Central memory CD8-positive, alpha-beta T cell (primary cell): Measurements from ENCODE around the gene PROZ.

Experiments
- ATAC-seq: fragments of 150-1000 bp; cut with Tn5 transposase; replicated peaks from 2 replicates; pipeline ENCODE4 v1.10.0; 2022; ENCODE audit warnings: mild to moderate bottlenecking, moderate FRiP score, moderate number of reproducible peaks; ENCODE audit not compliant: poor library complexity, severe bottlenecking; ENCODE audit errors: extremely low read depth
- DNase-seq, 2 donors: peaks; one replicate each; pipeline ENCODE4 v3.0.0; 2021; ENCODE audit warnings: low spot score in 2 of 2
- H3K27ac Mint-ChIP-seq: one replicate; pipeline ENCODE4 v1.8.0; 2022; ENCODE audit warnings: low read depth, mild to moderate bottlenecking, moderate library complexity, mixed read lengths
- H3K27me3 Mint-ChIP-seq: one replicate; pipeline ENCODE4 v1.8.0; 2022; ENCODE audit warnings: mixed read lengths
- H3K36me3 Mint-ChIP-seq: one replicate; pipeline ENCODE4 v1.8.0; 2022; ENCODE audit warnings: mild to moderate bottlenecking, moderate library complexity, mixed read lengths; ENCODE audit not compliant: insufficient read depth
- H3K4me1 Mint-ChIP-seq: one replicate; pipeline ENCODE4 v1.8.0; 2022; ENCODE audit warnings: mixed read lengths
- H3K4me3 Mint-ChIP-seq: one replicate; pipeline ENCODE4 v1.8.0; 2022; ENCODE audit warnings: mild to moderate bottlenecking, moderate library complexity, mixed read lengths
- H3K9me3 Mint-ChIP-seq: one replicate; pipeline ENCODE4 v1.8.0; 2022; ENCODE audit warnings: mixed read lengths

Gene PROZ

GRCh38 chr13:113123226-113124201, 34.9 kb upstream of the PROZ start:
- no peak overlapping the region for H3K4me3 Mint-ChIP-seq
- no peaks in the 10 kb centered on the region for H3K9me3 Mint-ChIP-seq
- DNase-seq (no peak), ATAC-seq (no peak)
- peaks cover 44% of the 10 kb centered on the region for H3K27me3 Mint-ChIP-seq
- H3K4me1 Mint-ChIP-seq = peaks cover 11% of the 10 kb centered on the region
- H3K36me3 Mint-ChIP-seq = peaks cover 1% of the 10 kb centered on the region
- no peak overlapping the region for H3K27ac Mint-ChIP-seq

GRCh38 chr13:113124211-113124970, 34.1 kb upstream of the PROZ start:
- Mint-ChIP-seq H3K4me1 (peaks cover 11% of the 10 kb centered on the region), H3K9me3 (no peaks in the 10 kb centered on the region), H3K27ac (no peak overlapping the region), H3K36me3 (peaks cover 1% of the 10 kb centered on the region), H3K4me3 (no peak overlapping the region), H3K27me3 (peaks cover 44% of the 10 kb centered on the region)
- ATAC-seq (no peak), DNase-seq (no peak)

DNA sequence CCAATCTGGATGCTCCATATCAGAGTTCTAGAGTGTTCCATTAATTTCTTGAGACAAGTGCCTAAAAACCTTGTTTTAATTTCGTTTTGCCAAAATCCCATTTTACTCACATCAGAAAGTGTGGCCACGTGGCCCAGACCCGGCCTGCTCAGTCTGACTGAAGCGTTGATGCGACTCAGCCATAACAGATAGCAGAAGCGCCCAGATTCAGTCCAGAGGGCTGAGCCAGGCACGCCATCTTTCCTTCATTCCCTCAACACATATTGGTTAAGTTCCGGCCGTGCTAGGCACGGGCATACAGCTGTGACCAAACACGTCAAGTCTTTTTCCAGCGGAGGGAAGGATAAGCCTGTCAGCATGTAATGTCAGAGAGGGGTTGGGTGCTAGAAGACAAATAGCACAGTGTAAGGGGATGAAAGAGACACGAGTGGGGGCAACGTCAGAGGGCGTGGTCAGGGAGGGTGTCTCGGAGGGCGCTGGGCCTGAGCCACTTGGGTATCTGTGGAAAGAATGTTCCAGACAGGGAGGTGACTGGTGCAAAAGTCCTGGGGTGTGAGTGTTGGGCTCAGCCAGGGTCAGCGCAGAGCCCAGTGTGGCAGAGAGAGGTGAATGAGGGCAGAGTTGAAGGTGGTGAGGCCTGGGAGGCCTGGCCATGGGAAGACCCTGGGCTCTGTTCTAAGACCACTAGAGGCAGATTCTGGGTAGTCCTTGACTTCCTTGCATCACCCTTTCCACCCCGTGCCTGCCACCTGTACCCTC, 32.8 kb upstream of the PROZ start:
- Mint-ChIP-seq H3K9me3 (no peaks in the 10 kb centered on the region), H3K36me3 (peaks cover 1% of the 10 kb centered on the region), H3K4me3 (no peak overlapping the region), H3K27ac (no peak overlapping the region), H3K4me1 (peaks cover 11% of the 10 kb centered on the region), H3K27me3 (peaks cover 44% of the 10 kb centered on the region)
- ATAC-seq = no peak
- DNase-seq = no peak

- H3K4me3 Mint-ChIP-seq = no peak overlapping the region
- peaks cover 11% of the 10 kb centered on the region for H3K4me1 Mint-ChIP-seq
- H3K27ac Mint-ChIP-seq = peak overlapping the region; percentile 2
- no peak for ATAC-seq
- DNase-seq = no peak
- H3K36me3 Mint-ChIP-seq = peaks cover 1% of the 10 kb centered on the region
- peaks cover 36% of the 10 kb centered on the region for H3K27me3 Mint-ChIP-seq
- no peaks in the 10 kb centered on the region for H3K9me3 Mint-ChIP-seq
These were observed 31.9 kb upstream of the PROZ start for GRCh38 chr13:113126265-113127150.

DNA sequence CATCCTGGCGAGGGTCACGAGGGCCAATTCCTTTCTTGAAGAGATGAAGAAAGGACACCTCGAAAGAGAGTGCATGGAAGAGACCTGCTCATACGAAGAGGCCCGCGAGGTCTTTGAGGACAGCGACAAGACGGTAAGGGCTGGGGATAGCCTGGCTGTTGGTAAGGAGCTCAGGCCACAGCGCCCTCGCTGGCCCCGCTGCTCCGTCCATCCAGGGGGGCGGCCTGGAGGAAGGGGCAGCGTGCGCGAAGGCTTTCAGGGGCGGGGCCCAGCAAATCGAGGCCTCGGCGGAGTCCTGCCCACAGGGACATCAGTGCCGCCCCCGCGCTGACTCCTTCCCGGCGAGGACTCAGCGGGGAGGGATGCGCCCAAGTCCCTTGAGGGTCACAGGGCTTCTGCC, 29.0 kb upstream of the PROZ start:
- Mint-ChIP-seq H3K27me3 (peaks cover 42% of the 10 kb centered on the region), H3K9me3 (no peaks in the 10 kb centered on the region), H3K27ac (no peak overlapping the region), H3K36me3 (peaks cover 1% of the 10 kb centered on the region), H3K4me3 (peak overlapping the region; percentile 3), H3K4me1 (peaks cover 11% of the 10 kb centered on the region)
- no peak for ATAC-seq
- DNase-seq = no peak

DNA sequence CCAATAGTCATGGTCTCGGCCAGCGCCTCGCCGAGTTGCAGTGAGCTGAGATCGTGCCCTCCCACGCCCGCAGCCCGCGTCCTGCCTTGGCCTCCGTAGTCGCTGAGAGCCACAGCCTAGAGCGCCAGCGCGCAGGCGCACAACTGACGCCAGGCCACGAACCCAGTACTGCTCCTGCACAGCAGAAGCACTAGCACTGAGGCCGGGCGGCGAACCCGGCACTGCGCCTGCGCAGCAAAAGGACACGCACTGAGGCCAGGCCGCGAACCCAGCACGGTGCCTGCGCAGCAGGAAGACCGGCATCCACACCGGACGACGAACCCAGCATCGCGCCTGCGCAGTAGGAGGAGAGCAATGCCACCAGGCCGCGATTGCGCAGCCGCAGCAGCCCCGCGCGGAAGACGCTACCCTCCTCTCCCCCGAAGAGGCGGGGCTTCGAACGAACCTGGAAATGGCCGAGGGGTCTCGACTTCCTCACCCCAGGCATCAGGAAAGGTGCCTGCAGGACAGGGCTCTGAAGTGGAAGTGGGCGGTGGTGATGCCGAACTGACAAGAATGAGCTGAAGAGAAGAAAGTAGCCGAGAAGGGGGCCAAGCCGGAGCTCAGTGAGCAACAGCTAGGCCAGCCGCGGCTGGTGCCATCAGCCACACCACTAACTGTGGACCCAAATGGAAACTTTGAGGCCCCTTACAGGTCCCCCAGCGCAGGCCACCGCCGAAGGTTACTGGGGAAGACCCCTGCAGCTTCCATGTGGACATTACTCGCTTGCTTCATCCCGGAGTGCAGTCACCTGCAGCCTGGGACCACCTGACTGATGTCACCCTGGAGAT, 28.3 kb upstream of the PROZ start:
- no peak overlapping the region for H3K27ac Mint-ChIP-seq
- H3K4me3 Mint-ChIP-seq = no peak overlapping the region
- H3K36me3 Mint-ChIP-seq = peaks cover 1% of the 10 kb centered on the region
- peaks cover 11% of the 10 kb centered on the region for H3K4me1 Mint-ChIP-seq
- H3K27me3 Mint-ChIP-seq = peaks cover 42% of the 10 kb centered on the region
- DNase-seq (no peak), ATAC-seq (no peak)
- no peaks in the 10 kb centered on the region for H3K9me3 Mint-ChIP-seq

DNA sequence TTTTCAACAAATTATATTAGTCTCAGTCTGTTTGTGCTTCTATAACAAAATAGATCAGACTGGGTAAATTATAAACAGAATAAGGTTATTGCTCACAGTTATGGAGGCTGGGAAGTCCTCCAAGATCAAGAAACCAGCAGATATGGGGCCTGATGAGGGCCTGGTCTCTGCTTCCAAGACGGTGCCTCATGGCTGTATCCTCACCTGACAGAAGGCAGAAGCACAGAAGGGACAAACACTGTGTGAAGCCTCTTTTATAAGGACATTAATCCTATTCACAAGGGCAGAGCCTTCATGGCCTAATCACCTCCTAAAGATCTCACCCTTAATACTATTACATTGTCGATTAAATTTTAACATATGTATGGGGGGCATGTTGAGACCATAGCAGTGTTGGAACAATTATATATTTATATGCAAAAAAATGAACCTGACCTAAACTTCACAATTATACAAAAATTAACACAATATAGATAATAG, 23.1 kb upstream of the PROZ start:
- Mint-ChIP-seq H3K36me3 (no peaks in the 10 kb centered on the region), H3K4me3 (no peak overlapping the region), H3K27ac (no peak overlapping the region), H3K9me3 (no peaks in the 10 kb centered on the region), H3K4me1 (no peaks in the 10 kb centered on the region), H3K27me3 (peaks cover 9% of the 10 kb centered on the region)
- DNase-seq (no peak), ATAC-seq (no peak)

DNA sequence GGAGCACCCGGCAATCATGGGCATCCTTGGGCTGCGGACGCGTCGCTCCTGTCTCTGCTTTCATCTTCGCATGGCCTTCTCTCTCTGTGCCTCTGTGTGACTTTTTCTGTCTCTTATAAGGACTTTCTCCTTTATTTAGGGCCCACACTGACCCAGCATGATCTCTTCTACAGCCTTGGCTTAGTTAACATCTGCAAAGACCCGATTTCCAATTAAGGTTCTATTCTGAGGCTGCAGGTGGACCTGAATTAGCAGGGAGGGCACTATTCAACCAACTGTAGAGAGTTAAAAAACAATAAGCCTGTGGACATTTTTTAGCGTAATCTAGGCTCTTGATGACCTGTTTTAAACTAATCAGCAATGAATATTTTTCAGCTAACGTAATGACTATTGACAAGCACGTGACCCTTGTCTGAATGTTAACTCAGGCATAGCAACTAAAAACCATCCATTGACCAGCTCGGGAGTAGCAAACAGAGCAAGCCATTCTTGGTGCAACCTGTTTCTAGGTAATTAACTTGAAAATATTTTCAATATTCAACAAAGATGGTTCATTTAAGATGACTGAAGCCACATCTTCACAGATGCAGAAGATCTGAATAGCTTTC, 20.7 kb upstream of the PROZ start:
- no peak overlapping the region for H3K4me3 Mint-ChIP-seq
- no peaks in the 10 kb centered on the region for H3K36me3 Mint-ChIP-seq
- DNase-seq = no peak
- H3K27me3 Mint-ChIP-seq = peaks cover 6% of the 10 kb centered on the region
- H3K9me3 Mint-ChIP-seq = no peaks in the 10 kb centered on the region
- no peak for ATAC-seq
- no peaks in the 10 kb centered on the region for H3K4me1 Mint-ChIP-seq
- H3K27ac Mint-ChIP-seq = no peak overlapping the region

- ATAC-seq = no peak
- no peaks in the 10 kb centered on the region for H3K9me3 Mint-ChIP-seq
These were observed 19.5 kb upstream of the PROZ start for GRCh38 chr13:113138792-113139551.

GRCh38 chr13:113139577-113139976, 18.9 kb upstream of the PROZ start:
- ATAC-seq = no peak
- H3K4me3 Mint-ChIP-seq = no peak overlapping the region
- no peaks in the 10 kb centered on the region for H3K36me3 Mint-ChIP-seq
- H3K9me3 Mint-ChIP-seq = no peaks in the 10 kb centered on the region
- H3K27ac Mint-ChIP-seq = no peak overlapping the region
- no peak for DNase-seq
- H3K4me1 Mint-ChIP-seq = no peaks in the 10 kb centered on the region
- H3K27me3 Mint-ChIP-seq = no peaks in the 10 kb centered on the region

More at GRCh38 chr13:113138792-113139551, 19.5 kb upstream of the PROZ start:
- Mint-ChIP-seq H3K27ac (no peak overlapping the region), H3K36me3 (no peaks in the 10 kb centered on the region), H3K4me3 (no peak overlapping the region), H3K4me1 (no peaks in the 10 kb centered on the region), H3K27me3 (no peaks in the 10 kb centered on the region)
- no peak for DNase-seq
